Chondrocyte (in vitro differentiated cells): ENCODE results near the gene GPR132. TPM values are rescaled to one million over a fixed set of nuclear protein-coding genes. Genes with fewer than 3 reads are reported as not detected.
"Not testable (repeated sequence)": the region's sequence is repeated elsewhere in the genome, so short reads cannot be mapped to it uniquely, and the experiment has no call there.

Experiments used
- DNase-seq: peaks from one replicate; pipeline ENCODE4 v3.0.0; 2021; ENCODE audit warnings: mixed read lengths, low spot score
- H3K27ac Mint-ChIP-seq: one replicate; pipeline ENCODE4 v1.8.0; 2021; ENCODE audit warnings: mild to moderate bottlenecking, moderate library complexity, mixed read lengths; ENCODE audit not compliant: unreplicated experiment
- H3K27me3 Mint-ChIP-seq: 2 replicates; pipeline ENCODE4 v1.8.0; 2021; ENCODE audit warnings: low read depth, mixed read lengths
- H3K36me3 Mint-ChIP-seq: 2 replicates; pipeline ENCODE4 v1.8.0; 2021; ENCODE audit warnings: low read depth, mixed read lengths
- H3K4me1 Mint-ChIP-seq: 2 replicates; pipeline ENCODE4 v1.8.0; 2021; ENCODE audit warnings: low read depth, mild to moderate bottlenecking, mixed read lengths
- H3K4me3 Mint-ChIP-seq: one replicate; pipeline ENCODE4 v1.8.0; 2021; ENCODE audit warnings: mild to moderate bottlenecking, moderate library complexity, mixed read lengths; ENCODE audit not compliant: unreplicated experiment
- H3K9me3 Mint-ChIP-seq: 2 replicates; pipeline ENCODE4 v1.8.0; 2021; ENCODE audit warnings: low read depth, mixed read lengths
- CTCF ChIP-seq: fragments of 200-600 bp; sonication (generic); IDR thresholded peaks from 2 replicates; pipeline ENCODE4 v1.5.0; 2021; ENCODE audit warnings: antibody characterized with exemption, mild to moderate bottlenecking, moderate library complexity
- total RNA-seq: library from RNA; stranded (reverse); gene quantifications from 3 replicates; pipeline ENCODE4 v1.2.1, GENCODE V29; 2021

The GPR132 gene
- total RNA-seq, 1 donor from 2014 or later, result 0.30 TPM

DNA sequence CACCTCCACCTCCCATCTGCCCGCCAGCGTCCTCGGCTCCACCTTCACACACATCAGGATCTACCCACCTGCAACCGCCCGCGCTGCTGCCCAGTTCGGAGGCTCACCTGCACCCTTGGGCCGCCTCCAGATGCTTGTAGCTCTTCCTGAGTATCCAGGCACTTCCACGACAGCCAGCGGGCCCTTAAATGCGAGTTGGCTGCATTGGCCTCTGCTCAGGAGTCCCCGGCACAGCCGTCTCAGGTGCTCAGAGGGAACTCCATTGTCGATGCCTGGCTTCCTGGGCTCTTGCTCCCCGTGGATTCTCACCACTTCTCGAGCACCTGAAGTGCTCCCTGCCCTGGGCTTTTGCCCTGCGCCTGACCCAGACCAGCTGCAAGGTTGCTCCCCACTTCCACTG lies 22.4 kb downstream of the GPR132 start:
- Mint-ChIP-seq H3K4me3 (no peak overlapping the region), H3K4me1 (peaks cover 22% of the 10 kb centered on the region)

GRCh38 chr14:105041841-105042765 lies 23.1 kb downstream of the GPR132 start:
- H3K36me3 Mint-ChIP-seq, result no peaks in the 10 kb centered on the region
- H3K9me3 Mint-ChIP-seq, result no peaks in the 10 kb centered on the region
- no peak overlapping the region for H3K27ac Mint-ChIP-seq
- H3K27me3 Mint-ChIP-seq, result no peaks in the 10 kb centered on the region
- no peak for DNase-seq
- H3K4me1 Mint-ChIP-seq, result peaks cover 25% of the 10 kb centered on the region
- no peak overlapping the region for H3K4me3 Mint-ChIP-seq
- TF ChIP-seq CTCF, result no peak

More for the DNA sequence above, 22.4 kb downstream of the GPR132 start:
- Mint-ChIP-seq H3K27ac (no peak overlapping the region), H3K36me3 (no peaks in the 10 kb centered on the region), H3K9me3 (no peaks in the 10 kb centered on the region), H3K27me3 (no peaks in the 10 kb centered on the region)
- DNase-seq, result no peak
- no peak for TF ChIP-seq CTCF

DNA sequence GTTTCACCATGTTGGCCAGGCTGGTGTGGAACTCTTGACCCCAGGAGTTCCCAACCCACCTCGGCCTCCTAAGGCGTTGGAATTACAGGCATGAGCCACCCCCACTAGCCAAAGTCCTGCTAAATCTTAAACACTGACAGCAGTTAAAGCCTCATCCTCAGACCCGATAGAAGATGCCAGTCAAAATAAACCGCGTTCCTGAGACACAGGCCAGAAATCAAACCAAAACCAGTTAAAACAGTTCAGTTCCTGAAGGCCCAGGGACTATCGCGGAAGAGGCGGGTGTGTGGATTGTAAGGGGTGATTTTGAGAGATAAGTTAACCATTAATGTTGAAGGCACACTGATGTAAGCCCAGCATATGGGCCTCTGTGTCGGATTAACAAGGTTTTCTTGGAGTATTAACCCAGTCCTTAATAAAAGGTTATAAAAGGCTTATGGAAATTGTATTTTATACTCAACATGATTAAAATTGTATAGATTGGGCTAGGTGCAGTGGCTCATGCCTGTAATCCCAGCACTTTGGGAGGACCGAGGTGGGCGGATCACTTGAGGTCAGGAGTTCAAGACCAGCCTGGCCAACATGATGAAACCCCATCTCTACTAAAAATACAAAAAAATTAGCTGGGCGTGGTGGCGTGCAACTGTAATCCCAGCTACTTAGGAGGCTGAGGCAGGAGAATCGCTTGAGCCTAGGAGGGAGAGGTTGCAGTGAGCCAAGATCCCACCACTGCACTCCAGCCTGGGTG lies 25.6 kb downstream of the GPR132 start:
- Mint-ChIP-seq H3K4me1 (peaks cover 19% of the 10 kb centered on the region), H3K4me3 (peak overlapping the region; percentile 59), H3K9me3 (no peaks in the 10 kb centered on the region), H3K36me3 (no peaks in the 10 kb centered on the region), H3K27me3 (no peaks in the 10 kb centered on the region), H3K27ac (peak overlapping the region; percentile 90)
- TF ChIP-seq CTCF, result no peak
- no peak for DNase-seq

GRCh38 chr14:105035616-105036015 lies 29.6 kb downstream of the GPR132 start:
- DNase-seq, H3K9me3 Mint-ChIP-seq, H3K27ac Mint-ChIP-seq, H3K4me3 Mint-ChIP-seq, H3K27me3 Mint-ChIP-seq, H3K36me3 Mint-ChIP-seq: not testable (repeated sequence)
- H3K4me1 Mint-ChIP-seq, result peaks cover 44% of the 10 kb centered on the region

DNA sequence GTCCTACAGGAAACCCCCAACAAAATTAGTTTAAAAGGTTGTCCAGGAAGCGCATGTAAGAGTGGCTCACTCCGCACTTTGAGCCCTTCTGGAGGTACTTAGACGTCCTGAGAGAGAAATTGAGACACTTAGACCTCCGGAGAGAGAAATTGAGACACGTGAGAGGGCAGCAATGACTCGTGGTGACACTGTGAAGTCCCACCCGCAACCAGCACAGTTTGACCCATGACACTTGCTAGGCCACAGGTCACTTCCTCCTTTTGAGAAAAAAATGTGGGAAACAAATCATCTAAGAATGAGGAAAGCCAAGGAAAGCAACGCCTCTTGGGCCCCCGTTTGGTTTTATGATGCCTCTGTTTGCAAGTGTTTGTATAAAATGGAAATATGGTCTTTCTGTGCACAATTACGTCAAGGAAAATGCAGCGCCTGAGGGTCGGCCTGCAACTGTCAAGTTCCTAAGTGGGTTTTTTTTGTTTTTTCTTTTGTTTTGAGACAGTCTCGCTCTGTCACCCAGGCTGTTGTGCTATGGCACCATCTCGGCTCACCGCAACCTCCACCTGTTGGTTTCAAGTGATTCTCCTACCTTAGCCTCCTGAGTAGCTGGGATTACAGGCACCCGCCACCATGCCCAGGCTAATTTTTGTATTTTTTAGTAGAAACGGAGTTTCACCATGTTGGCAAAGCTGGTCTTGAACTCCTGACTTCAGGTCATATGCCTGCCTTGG lies 30.8 kb downstream of the GPR132 start:
- Mint-ChIP-seq H3K9me3 (no peaks in the 10 kb centered on the region), H3K4me3 (peak overlapping the region; percentile 54), H3K27me3 (no peaks in the 10 kb centered on the region), H3K4me1 (peaks cover 51% of the 10 kb centered on the region), H3K36me3 (no peaks in the 10 kb centered on the region), H3K27ac (no peak overlapping the region)
- DNase-seq, result no peak
- no peak for TF ChIP-seq CTCF

DNA sequence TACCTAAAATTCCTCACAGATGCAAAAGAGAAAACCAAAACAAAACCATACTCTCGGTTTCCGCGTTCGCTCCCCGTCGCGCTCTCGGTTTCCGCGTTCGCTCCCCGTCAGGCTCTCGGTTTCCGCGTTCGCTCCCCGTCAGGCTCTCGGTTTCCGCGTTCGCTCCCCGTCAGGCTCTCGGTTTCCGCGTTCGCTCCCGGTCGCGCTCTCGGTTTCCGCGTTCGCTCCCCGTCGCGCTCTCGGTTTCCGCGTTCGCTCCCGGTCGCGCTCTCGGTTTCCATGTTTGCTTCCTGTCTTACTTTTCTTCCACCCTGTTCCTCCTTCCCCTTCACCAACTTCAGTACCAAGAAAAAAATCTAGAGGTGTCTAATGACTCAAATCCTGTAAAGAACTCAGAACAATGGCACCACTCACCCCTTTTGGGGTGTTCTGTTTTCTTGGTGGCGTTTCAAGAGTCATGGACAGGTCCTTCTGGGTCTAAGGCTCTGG lies 31.8 kb downstream of the GPR132 start:
- not testable (repeated sequence) for H3K27me3 Mint-ChIP-seq, H3K9me3 Mint-ChIP-seq, H3K36me3 Mint-ChIP-seq, DNase-seq
- Mint-ChIP-seq H3K27ac (peak overlapping the region; percentile 88), H3K4me1 (peaks cover 45% of the 10 kb centered on the region), H3K4me3 (peak overlapping the region; percentile 54)

DNA sequence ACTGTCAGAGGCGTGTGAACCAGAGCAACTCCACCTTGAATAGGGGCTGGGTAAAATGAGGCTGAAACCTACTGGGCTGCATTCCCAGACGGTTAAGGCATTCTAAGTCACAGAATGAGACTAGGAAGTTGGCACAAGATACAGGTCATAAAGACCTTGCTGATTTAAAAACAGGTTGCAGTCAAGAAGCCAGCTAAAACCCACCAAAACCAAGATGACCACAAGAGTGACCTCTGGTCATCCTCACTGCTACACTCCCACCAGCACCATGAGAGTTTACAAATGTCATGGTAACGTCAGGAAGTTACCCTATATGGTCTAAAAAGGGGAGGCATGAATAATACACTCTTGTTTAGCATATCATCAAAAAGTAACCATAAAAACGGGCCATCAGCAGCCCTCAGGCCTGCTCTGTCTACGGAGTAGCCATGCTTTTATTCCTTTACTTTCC lies 32.8 kb downstream of the GPR132 start:
- not testable (repeated sequence) for H3K27me3 Mint-ChIP-seq

More for the DNA sequence above, 32.8 kb downstream of the GPR132 start:
- Mint-ChIP-seq H3K27ac (peak overlapping the region; percentile 88), H3K4me3 (peak overlapping the region; percentile 54), H3K4me1 (peaks cover 47% of the 10 kb centered on the region)
- not testable (repeated sequence) for H3K9me3 Mint-ChIP-seq, H3K36me3 Mint-ChIP-seq, DNase-seq
